ENCODE data around the gene CSMD2.

DNA sequence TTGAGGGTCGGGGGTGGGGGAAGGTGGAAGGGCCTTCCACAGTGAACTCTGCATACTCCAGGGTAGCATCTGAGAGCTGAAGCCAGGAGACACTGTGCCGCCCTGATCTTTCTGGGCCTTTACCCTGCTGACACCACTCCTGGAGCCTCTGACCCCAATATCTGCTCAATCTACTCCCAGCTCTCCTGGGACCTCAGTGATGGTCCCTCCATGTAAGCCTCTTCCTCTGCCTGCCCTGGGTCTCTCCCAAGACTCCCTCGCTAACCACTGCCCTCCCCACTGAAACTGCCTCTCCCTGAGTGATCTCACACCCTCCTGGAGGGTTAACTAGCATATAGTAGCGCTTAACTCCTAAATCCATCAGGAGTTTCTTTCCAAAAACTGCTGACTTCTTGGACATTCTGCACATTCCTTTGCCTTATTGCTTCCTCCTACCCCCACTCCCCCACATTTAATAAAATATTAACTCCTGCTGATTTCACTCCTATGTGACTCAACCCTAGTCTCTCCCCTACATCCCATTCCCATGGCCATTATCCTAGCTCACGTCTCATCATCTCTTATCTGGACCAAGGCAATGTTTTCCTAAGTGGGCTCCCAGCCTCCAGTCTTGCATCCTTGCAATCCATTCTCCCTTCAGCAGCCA lies 155.6 kb downstream of the CSMD2 start:
- TF ChIP-seq, protein P1, sequence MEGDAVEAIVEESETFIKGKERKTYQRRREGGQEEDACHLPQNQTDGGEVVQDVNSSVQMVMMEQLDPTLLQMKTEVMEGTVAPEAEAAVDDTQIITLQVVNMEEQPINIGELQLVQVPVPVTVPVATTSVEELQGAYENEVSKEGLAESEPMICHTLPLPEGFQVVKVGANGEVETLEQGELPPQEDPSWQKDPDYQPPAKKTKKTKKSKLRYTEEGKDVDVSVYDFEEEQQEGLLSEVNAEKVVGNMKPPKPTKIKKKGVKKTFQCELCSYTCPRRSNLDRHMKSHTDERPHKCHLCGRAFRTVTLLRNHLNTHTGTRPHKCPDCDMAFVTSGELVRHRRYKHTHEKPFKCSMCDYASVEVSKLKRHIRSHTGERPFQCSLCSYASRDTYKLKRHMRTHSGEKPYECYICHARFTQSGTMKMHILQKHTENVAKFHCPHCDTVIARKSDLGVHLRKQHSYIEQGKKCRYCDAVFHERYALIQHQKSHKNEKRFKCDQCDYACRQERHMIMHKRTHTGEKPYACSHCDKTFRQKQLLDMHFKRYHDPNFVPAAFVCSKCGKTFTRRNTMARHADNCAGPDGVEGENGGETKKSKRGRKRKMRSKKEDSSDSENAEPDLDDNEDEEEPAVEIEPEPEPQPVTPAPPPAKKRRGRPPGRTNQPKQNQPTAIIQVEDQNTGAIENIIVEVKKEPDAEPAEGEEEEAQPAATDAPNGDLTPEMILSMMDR (conservative IDR thresholded peaks at IDR 0.05; ENCODE audit: low read depth in 2 of 2) = no peak
- no peak for TF ChIP-seq EZH2phosphoT487 (IDR thresholded peaks at IDR 0.05; ENCODE audit: unreplicated experiment)
- no peak for TF ChIP-seq NANOG (IDR thresholded peaks at IDR 0.05; ENCODE audit: borderline replicate concordance)
